Left lung (tissue), 10 donors: ENCODE measurements around the gene EML1. TPM values are rescaled to one million over a fixed set of nuclear protein-coding genes. Genes with fewer than 3 reads are reported as not detected.

Experiments used
- ATAC-seq: fragments of 200-7000 bp; cut with Tn5 transposase; one replicate; pipeline ENCODE4 v1.9.1; 2020; ENCODE audit warnings: moderate library complexity
- DNase-seq, 4 donors: peaks; one replicate each; pipeline ENCODE4 v3.0.0-alpha.2; 2013 to 2020
- H3K27ac ChIP-seq, 2 donors: fragments of 200-600 bp; sonication (generic) in 1 of 2; one replicate each; pipeline versions ENCODE4 v1.5.0 to v1.8.0; 2020 to 2021
- H3K27me3 ChIP-seq, 2 donors: fragments of 200-600 bp; sonication (generic) in 1 of 2; one replicate each; pipeline versions ENCODE4 v1.5.0 to v1.8.0; 2020 to 2021
- H3K36me3 ChIP-seq, 2 donors: fragments of 200-600 bp; sonication (generic) in 1 of 2; one replicate each; pipeline versions ENCODE4 v1.5.0 to v1.8.0; 2020 to 2021
- H3K4me1 ChIP-seq, 2 donors: fragments of 200-600 bp; one replicate each; pipeline ENCODE4 v1.8.0; 2021
- H3K4me3 ChIP-seq, 2 donors: fragments of 200-600 bp; sonication (generic) in 1 of 2; one replicate each; pipeline versions ENCODE4 v1.5.0 to v1.8.0; 2020 to 2021; ENCODE audit warnings: mild to moderate bottlenecking in 1 of 2
- H3K9me3 ChIP-seq, 2 donors: fragments of 200-600 bp; sonication (generic) in 1 of 2; one replicate each; pipeline versions ENCODE4 v1.5.0 to v1.8.0; 2020 to 2021
- intact Hi-C, 2 donors: fragments of 100-400 bp; cut with DNase I; formaldehyde crosslinking; loops; one replicate each; pipeline versions ENCODE4 v1.11.2 to v1.14.2; 2022
- polyA plus RNA-seq, 6 donors: library from polyadenylated mRNA; unstranded; fragments of 120-200 nt; gene quantifications; one replicate each; pipeline ENCODE4 v1.2.1, GENCODE V29; 2013; ENCODE audit not compliant: insufficient read length in 6 of 6
- total RNA-seq, 2 donors: library from RNA; stranded (reverse); fragmentation: NEBNext Ultra II Directional; extraction: Animal tissue kit (Norgen Biotek cat#: 25700); gene quantifications; one replicate each; pipeline ENCODE4 v1.2.1, GENCODE V29; 2021
- TF ChIP-seq, protein P1 (sequence below), 2 donors: fragments of 200-600 bp; sonication (generic) in 1 of 2; IDR thresholded peaks; one replicate each; pipeline versions ENCODE4 v1.5.0 to v1.8.0; 2021; ENCODE audit warnings: antibody characterized with exemption in 2 of 2
- donor health status: DM: no; HTN: yes; CAD: no.
- donor health status: DM: no; HTN: no; CAD: no.

Gene EML1
- total and polyA plus RNA-seq, 8 donors, result 24.6 to 48.6 (median 42.2) TPM

GRCh38 chr14:99785426-99785825 is 7.8 kb upstream of the EML1 start:
- ATAC-seq (no peak), DNase-seq (no peak)
- H3K27ac ChIP-seq, result no peak overlapping the region
- no peaks in the 10 kb centered on the region for H3K4me1 ChIP-seq
- TF ChIP-seq, protein P1, sequence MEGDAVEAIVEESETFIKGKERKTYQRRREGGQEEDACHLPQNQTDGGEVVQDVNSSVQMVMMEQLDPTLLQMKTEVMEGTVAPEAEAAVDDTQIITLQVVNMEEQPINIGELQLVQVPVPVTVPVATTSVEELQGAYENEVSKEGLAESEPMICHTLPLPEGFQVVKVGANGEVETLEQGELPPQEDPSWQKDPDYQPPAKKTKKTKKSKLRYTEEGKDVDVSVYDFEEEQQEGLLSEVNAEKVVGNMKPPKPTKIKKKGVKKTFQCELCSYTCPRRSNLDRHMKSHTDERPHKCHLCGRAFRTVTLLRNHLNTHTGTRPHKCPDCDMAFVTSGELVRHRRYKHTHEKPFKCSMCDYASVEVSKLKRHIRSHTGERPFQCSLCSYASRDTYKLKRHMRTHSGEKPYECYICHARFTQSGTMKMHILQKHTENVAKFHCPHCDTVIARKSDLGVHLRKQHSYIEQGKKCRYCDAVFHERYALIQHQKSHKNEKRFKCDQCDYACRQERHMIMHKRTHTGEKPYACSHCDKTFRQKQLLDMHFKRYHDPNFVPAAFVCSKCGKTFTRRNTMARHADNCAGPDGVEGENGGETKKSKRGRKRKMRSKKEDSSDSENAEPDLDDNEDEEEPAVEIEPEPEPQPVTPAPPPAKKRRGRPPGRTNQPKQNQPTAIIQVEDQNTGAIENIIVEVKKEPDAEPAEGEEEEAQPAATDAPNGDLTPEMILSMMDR (IDR thresholded peaks at IDR 0.05), result no peak
- no peak overlapping the region for H3K4me3 ChIP-seq
- intact Hi-C loops, result no loop called here
- H3K9me3 ChIP-seq, result no peaks in the 10 kb centered on the region
- no peaks in the 10 kb centered on the region for H3K27me3 ChIP-seq
- H3K36me3 ChIP-seq, result no peaks in the 10 kb centered on the region

DNA sequence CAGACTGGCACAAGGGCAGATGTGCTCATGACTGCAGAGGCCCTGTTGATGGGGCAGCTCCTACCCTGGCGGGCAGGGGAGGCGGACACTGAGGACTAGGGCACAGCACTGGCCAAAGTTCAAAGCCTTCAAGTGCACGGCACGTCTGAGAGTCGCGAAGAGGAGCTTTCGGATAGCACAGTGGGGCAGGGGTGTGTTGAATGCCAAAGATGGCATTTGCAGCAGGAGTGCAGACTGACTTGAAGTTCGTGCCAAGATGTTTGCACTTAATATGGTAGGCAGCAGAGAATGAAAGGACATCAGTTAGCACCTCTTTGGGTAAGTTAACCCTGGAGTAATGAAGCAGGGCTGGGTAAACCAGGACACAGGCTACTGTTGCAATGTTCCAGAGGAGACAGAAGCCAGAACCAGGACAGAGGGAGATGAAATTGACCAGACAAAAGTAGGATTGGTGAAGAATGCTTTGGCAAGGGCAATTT is 6.7 kb upstream of the EML1 start:
- H3K4me3 ChIP-seq, result no peak overlapping the region
- H3K9me3 ChIP-seq, result no peaks in the 10 kb centered on the region
- TF ChIP-seq, protein P1 (IDR thresholded peaks at IDR 0.05), result no peak
- peaks cover 0 to 8% of the 10 kb centered on the region in 2 donors for H3K27me3 ChIP-seq
- H3K36me3 ChIP-seq, result no peaks in the 10 kb centered on the region
- no peak overlapping the region for H3K27ac ChIP-seq
- intact Hi-C loops, result no loop called here
- ATAC-seq, result no peak
- no peak for DNase-seq
- peaks cover 0 to 6% of the 10 kb centered on the region in 2 donors for H3K4me1 ChIP-seq

DNA sequence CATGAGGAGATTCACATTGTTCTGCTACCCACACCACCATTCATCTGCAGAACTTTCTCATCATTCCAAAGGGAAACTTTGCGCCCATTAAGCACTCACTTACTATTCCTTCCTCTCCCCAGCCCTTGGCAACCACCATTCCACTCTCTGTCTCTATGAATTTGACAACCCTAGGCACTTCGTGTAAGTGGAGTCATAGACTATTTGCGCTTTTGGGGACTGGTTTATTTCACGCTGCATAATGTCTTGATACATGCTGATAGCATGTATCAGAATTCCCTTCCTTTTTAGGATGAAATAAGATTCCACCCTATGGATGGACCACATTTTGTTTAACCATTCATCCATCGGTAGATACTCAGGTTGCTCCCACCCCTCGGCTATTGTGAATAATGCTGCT is 4.5 kb upstream of the EML1 start:
- ATAC-seq (no peak), DNase-seq (no peak)
- no peak overlapping the region for H3K4me3 ChIP-seq
- H3K9me3 ChIP-seq, result no peaks in the 10 kb centered on the region
- H3K4me1 ChIP-seq, result peaks cover 0 to 11% of the 10 kb centered on the region in 2 donors
- TF ChIP-seq, protein P1 (IDR thresholded peaks at IDR 0.05), result no peak
- H3K27me3 ChIP-seq, result peaks cover 0 to 23% of the 10 kb centered on the region in 2 donors
- intact Hi-C loops, result no loop called here
- H3K36me3 ChIP-seq, result no peaks in the 10 kb centered on the region
- H3K27ac ChIP-seq, result no peak overlapping the region

GRCh38 chr14:99789581-99789980 is 3.6 kb upstream of the EML1 start:
- TF ChIP-seq, protein P1 (IDR thresholded peaks at IDR 0.05), result no peak
- intact Hi-C loops, result no loop called here
- Histone ChIP-seq H3K27ac (no peak overlapping the region), H3K36me3 (no peaks in the 10 kb centered on the region), H3K4me3 (no peak overlapping the region), H3K9me3 (no peaks in the 10 kb centered on the region), H3K4me1 (peaks cover 5 to 18% of the 10 kb centered on the region in 2 donors), H3K27me3 (peaks cover 0 to 32% of the 10 kb centered on the region in 2 donors)
- DNase-seq, result no peak
- ATAC-seq, result no peak

- DNase-seq (no peak), ATAC-seq (no peak)
- peaks cover 5 to 18% of the 10 kb centered on the region in 2 donors for H3K4me1 ChIP-seq
- H3K4me3 ChIP-seq, result no peak overlapping the region
- no peak overlapping the region for H3K27ac ChIP-seq
- intact Hi-C loops, result no loop called here
- no peaks in the 10 kb centered on the region for H3K36me3 ChIP-seq
- no peaks in the 10 kb centered on the region for H3K9me3 ChIP-seq
- TF ChIP-seq, protein P1 (IDR thresholded peaks at IDR 0.05), result no peak
- H3K27me3 ChIP-seq, result peaks cover 0 to 40% of the 10 kb centered on the region in 2 donors
These were observed 2.8 kb upstream of the EML1 start for GRCh38 chr14:99790201-99790977.
